Measurements from ENCODE around the gene SETD3.

DNA sequence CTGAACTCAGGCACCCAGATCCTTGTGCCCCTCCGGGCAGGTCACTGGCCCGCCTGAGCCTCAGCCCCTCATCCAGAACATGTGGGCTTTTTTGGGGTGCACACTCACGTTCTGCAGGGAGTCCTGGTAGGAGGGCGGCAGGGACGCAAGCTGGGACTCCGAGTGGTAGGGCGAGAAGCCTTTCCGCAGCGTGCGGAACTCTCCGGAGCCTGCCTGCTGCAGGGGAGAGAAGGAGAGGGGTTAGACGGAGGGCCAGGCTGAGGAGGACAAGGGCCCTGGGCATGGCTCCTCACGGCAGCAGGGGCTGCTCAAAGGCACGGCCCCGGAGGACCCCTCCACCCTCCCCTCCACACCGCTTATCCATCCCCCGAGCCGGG is 41.4 kb upstream of the SETD3 start:
- TF ChIP-seq, protein P1, sequence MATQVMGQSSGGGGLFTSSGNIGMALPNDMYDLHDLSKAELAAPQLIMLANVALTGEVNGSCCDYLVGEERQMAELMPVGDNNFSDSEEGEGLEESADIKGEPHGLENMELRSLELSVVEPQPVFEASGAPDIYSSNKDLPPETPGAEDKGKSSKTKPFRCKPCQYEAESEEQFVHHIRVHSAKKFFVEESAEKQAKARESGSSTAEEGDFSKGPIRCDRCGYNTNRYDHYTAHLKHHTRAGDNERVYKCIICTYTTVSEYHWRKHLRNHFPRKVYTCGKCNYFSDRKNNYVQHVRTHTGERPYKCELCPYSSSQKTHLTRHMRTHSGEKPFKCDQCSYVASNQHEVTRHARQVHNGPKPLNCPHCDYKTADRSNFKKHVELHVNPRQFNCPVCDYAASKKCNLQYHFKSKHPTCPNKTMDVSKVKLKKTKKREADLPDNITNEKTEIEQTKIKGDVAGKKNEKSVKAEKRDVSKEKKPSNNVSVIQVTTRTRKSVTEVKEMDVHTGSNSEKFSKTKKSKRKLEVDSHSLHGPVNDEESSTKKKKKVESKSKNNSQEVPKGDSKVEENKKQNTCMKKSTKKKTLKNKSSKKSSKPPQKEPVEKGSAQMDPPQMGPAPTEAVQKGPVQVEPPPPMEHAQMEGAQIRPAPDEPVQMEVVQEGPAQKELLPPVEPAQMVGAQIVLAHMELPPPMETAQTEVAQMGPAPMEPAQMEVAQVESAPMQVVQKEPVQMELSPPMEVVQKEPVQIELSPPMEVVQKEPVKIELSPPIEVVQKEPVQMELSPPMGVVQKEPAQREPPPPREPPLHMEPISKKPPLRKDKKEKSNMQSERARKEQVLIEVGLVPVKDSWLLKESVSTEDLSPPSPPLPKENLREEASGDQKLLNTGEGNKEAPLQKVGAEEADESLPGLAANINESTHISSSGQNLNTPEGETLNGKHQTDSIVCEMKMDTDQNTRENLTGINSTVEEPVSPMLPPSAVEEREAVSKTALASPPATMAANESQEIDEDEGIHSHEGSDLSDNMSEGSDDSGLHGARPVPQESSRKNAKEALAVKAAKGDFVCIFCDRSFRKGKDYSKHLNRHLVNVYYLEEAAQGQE (IDR thresholded peaks at IDR 0.05; ENCODE audit: insufficient read depth in 1 of 2, low read depth in 2 of 2, low read length in 2 of 2), result no peak
- TF ChIP-seq POLR2AphosphoS5 (IDR thresholded peaks at IDR 0.05; ENCODE audit: low read depth, low read length) (no peak), SIN3A (IDR thresholded peaks at IDR 0.05; ENCODE audit: borderline replicate concordance, insufficient read depth, low read length) (no peak), FOXP2 (optimal IDR thresholded peaks at IDR 0.05; ENCODE audit: borderline replicate concordance, extremely low read depth, extremely low read length, insufficient read depth) (no peak), TAF1 (IDR thresholded peaks at IDR 0.05; ENCODE audit: borderline replicate concordance, insufficient read depth, low read length) (no peak)

Measured in PFSK-1 (cell line).